Measurements from ENCODE around the gene MATN3.

DNA sequence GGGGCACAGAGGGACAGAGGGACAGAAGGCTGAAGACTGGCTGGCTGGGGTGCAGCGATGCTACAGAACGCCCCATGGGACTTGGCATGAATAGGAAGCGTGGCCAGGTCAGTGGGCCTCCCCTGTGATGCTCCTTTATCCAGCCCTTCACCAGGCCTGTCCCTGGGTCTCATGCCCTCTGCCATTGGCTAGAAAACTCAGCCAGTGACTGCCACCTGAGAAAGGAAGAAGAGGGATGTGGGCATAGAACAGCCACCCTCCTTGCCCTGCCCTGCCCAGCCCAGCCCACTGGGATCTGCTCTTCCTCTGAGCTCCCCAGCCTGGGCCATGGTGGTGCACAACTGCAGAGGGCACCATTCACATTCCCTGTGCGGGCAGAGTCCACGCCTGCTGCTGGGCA lies 49.5 kb upstream of the MATN3 start:
- TF ChIP-seq POLR2A (IDR thresholded peaks at IDR 0.05) = no peak
- TF ChIP-seq, protein P1, sequence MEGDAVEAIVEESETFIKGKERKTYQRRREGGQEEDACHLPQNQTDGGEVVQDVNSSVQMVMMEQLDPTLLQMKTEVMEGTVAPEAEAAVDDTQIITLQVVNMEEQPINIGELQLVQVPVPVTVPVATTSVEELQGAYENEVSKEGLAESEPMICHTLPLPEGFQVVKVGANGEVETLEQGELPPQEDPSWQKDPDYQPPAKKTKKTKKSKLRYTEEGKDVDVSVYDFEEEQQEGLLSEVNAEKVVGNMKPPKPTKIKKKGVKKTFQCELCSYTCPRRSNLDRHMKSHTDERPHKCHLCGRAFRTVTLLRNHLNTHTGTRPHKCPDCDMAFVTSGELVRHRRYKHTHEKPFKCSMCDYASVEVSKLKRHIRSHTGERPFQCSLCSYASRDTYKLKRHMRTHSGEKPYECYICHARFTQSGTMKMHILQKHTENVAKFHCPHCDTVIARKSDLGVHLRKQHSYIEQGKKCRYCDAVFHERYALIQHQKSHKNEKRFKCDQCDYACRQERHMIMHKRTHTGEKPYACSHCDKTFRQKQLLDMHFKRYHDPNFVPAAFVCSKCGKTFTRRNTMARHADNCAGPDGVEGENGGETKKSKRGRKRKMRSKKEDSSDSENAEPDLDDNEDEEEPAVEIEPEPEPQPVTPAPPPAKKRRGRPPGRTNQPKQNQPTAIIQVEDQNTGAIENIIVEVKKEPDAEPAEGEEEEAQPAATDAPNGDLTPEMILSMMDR (IDR thresholded peaks at IDR 0.05) = no peak
